DMS153 treated with DMSO at 0.1 percent for 48 hours (cell line): ENCODE results near the gene CRYBG3.
"Not testable (repeated sequence)": the region's sequence is repeated elsewhere in the genome, so short reads cannot be mapped to it uniquely, and the experiment has no call there.

Experiments used
- DNase-seq: peaks from one replicate; lab custom pipeline; 2025; ENCODE audit not compliant: unreplicated experiment; lab: John Stamatoyannopoulos, UW

Gene CRYBG3

DNA sequence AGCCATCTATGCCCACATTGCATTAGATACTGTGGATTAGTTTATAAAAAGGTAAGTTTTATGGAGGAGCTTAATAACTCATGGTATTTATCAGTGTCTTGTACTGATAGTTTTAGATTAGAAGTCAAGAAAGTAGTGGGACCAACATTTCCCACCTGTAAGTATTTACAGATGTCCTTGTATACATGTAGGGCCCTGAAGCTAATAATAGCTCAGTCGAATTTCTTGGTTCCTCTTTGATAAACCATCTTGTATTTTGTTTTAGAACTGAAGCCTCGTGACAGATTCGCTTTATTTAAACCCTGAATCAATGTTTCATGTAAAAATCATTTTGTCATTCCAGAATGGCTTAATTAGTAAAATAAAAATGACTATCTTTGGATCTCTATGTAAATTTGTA lies 73.4 kb downstream of the CRYBG3 start:
- no peak for DNase-seq

GRCh38 chr3:97896129-97896528 lies 74.3 kb downstream of the CRYBG3 start:
- no peak for DNase-seq

- DNase-seq, result no peak
Observed at GRCh38 chr3:97896547-97896946, 74.7 kb downstream of the CRYBG3 start.

DNA sequence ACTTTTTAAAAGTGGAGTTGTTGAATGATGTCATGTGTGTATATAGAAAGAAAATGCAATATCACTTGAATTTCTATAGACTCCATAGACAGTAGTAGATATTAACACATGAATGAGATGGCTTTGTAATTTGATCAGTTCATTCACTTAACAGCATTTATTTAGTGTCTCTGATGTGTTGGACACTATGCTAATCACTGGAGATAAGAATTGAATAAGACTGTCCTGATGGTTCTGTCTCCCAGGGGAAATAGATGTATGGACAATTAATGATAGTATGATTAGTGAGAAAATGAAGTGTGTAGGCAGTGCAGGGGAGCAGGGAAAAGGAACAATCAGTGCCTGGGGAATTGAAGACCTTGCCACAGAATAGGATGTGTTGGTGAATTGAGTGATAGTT lies 77.5 kb downstream of the CRYBG3 start:
- DNase-seq, result no peak

DNA sequence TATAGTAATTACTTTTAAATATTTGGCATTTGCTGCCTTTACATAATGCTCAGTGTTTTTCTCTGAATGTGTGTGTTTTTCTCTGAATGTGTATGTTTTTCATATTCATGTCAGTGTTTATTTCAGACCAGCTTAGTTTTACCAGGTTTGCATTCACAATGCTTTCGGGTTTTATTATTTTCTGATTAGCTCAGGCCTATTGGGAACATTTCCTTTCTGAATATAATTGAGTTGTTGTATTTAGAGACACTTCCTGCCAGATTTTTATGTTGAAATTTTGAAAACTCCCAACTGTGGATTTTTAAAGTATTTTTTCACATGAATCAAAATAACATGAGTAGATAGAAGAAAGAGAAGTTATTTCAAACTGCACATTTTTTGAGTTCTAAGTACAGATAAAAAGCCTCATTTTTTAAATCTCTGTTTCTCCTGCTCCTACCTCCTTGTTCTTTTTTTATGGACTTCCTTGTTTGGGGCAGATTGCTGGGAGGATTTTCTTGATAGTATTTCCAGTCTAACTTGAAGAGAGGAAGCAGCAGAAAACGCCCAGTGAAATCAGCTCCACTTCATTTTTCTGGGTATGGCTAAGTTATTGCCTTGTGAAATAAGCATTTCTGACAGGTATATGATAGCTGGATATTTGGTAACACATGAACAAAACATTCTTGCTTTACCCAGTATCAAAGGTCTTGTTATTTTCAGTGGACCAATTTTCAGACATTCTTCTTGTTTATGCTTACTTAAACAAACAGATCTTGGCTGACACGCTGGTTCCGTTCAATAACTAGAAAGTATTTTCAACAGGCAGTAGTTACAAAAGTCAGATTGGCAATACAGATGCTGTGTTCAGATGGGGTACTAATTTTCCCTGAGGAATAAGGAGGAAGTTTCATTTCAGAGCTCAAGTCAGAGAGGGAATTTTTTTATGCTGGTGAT lies 79.8 kb downstream of the CRYBG3 start:
- no peak for DNase-seq

- not testable (repeated sequence) for DNase-seq
Observed at GRCh38 chr3:97909830-97910229, 88.0 kb downstream of the CRYBG3 start.

DNA sequence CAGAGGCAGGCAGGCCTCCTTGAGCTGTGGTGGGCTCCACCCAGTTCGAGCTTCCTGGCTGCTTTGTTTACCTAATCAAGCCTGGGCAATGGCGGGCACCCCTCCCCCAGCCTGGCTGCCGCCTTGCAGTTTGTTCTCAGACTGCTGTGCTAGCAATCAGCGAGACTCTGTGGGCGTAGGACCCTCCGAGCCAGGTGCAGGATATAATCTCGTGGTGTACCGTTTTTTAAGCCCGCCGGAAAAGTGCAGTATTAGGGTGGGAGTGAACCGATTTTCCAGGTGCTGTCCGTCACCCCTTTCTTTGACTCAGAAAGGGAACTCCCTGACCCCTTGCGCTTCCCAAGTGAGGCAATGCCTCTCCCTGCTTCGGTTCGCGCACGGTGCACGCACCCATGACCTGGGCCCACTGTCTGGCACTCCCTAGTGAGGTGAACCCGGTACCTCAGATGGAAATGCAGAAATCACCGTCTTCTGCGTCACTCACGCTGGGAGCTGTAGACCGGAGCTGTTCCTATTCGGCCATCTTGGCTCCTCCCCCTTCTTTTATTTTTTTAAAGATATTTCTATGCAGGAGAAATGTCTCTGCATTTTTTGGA lies 88.5 kb downstream of the CRYBG3 start:
- not testable (repeated sequence) for DNase-seq

DNA sequence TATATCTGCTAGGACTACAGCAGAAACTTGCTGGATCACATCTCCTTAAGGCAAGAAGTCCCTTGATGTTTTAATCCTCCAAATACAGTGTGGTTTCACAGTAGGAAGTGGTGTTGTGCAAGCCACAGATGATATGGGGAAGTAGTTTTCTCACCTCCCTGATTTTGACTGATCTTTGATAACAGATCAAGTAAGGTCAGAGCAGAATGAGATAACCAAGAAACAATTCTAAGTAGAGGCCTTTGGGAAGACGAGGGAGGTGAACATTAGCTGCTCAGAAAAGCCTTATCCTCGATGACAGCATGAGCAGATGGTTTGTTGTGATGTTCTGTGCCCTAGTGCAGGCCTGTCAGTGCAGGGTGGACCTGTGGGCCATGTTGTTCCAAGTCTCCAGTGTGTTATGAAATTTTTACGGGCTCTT lies 89.1 kb downstream of the CRYBG3 start:
- no peak for DNase-seq

GRCh38 chr3:97911459-97911858 lies 89.6 kb downstream of the CRYBG3 start:
- DNase-seq, result no peak

DNA sequence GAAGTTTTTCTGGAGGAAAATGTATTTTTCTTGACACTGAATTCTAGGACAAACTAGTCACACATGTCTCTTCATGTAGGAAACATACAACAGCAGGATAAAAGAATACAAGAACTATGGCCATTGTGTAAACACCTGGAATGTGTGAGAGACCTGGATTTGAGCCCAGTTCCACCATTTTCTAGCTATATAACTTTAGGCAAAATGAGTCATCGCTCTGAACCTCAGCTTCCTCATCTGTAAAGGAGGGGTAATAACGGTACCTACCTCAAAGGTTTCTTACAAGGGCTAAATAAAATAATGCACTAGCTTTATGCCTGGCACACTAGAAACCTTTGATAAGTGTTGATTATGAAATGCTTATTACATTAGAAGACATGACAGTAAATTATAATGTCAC lies 92.6 kb downstream of the CRYBG3 start:
- DNase-seq, result no peak

GRCh38 chr3:97916576-97916975 lies 94.8 kb downstream of the CRYBG3 start:
- no peak for DNase-seq

DNA sequence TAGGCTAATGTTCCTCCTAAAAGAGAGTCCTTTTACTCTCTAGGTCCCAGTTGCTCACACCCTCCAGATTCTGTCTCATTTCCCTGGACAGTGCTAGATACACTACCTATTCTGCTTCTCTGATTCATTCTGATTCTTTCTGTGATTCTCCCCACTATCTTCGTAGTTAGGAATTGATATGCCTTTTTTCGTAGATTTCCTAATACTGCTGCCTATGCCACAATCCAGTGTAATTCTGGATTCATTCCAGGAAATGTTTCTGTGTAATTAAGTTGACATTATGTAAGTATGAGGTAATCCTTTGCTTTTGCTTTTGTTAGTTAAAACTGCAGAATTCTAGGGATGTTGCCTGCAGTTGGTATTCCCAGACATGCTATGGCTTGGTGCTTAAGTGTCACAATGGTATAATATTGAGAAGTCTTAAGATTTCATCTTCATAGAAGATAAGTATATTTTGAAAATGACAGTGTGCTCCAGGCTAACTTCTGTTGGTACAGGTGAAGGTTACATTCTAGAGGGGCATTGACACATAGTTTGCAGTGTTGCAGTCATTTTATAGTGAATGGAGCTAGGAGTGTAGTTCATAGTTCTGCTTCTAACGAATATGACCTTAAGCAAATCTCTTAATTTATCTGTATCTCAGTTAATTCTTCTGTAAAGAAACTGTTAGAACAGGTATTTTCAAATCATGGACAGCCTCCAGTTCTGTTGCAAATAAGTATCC lies 96.2 kb downstream of the CRYBG3 start:
- no peak for DNase-seq

- no peak for DNase-seq
Observed at GRCh38 chr3:97927704-97928103, 105.9 kb downstream of the CRYBG3 start.

- DNase-seq, result no peak
Observed at GRCh38 chr3:97928986-97929385, 107.2 kb downstream of the CRYBG3 start.

GRCh38 chr3:97930018-97930417 lies 108.2 kb downstream of the CRYBG3 start:
- no peak for DNase-seq

DNA sequence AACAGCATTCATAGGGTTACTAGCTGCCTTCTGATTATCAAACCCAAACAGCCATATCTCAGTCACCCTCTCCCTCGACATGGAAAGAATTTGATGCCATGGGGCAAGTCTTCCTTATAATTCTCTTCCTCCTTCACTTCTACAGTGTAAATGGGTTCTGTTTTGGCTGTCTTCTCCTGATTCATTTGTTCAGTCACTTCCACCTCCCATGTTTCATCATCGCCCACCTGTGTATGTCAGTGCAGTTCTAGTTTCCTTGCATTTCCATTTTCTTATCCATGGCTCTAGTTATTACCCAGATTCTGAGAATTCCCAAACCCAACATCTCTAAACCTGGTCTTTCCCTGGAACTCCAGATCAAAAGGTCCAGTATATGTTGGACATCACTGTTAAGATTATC lies 109.4 kb downstream of the CRYBG3 start:
- DNase-seq, result no peak

DNA sequence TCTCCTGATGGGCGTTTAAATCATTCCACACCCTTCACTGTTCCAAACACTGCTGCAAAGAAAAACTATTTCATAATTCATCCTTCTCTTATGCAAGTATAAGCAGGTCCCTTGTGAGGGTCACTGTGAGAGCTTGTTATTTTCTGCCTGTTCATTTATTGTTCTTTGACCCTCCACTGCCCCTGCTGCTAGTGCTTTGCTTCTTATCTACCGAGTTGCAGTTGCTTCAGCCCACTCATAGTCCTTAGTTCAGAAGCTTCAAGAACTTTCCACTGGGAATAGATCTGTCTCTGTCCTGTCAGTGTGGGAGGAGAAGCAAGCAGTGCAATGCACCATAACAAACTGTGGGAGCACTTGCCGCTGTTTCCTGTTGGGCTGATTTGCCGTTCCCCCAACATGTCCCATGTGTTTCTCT lies 110.6 kb downstream of the CRYBG3 start:
- no peak for DNase-seq

DNA sequence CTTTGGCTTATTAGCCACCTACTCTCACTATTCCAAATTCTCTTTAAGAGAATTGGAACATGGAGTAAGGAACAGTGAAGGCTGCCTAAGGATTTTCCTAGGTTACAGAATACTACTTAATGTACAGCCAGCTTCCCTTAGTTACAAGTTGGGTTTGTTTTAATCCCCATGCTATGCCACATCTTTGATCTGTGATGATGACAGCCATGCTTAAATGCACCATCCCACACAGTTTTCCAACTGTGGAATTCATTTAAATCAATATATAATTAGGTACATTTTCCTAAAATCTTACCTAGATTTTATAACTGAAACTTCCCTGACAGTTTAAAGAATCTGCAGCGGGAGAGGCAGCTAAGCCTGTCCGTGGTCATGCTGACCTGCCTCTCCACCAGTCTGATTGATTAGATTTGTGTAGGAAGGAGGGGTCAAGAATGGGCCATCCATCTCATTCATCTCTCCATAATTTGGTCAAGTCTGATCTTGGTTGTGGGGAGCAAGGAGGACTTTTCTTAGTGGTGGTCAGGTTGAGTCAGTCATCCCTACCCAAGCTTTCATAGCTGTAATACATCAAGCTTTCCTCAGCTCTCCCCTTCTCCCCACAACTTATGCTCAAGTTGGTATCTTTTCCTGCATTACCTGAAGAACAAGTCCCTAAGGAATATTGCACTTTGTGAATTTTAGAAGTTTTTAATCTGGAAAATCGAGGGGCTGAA lies 113.3 kb downstream of the CRYBG3 start:
- DNase-seq, result no peak

- DNase-seq, result no peak
Observed at GRCh38 chr3:97935842-97936241, 114.0 kb downstream of the CRYBG3 start.

DNA sequence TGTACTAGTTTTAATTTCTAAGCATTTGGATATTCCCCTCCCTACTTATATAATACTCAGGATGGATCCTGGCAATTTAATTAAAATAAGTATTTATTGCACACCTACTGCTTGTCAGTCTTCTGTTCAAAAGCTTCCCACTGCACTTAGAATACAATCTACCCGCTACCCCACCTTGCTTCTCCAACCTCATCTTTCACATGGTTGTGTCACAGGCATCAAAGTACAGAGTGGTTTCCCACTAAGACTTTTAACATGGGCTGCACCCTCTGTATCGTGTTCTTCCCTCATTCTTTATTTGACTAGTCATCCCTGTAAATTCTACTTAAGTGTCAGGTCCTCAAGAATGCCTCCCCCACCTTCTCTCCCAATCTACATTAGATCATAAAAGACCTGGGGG lies 115.4 kb downstream of the CRYBG3 start:
- DNase-seq, result no peak

DNA sequence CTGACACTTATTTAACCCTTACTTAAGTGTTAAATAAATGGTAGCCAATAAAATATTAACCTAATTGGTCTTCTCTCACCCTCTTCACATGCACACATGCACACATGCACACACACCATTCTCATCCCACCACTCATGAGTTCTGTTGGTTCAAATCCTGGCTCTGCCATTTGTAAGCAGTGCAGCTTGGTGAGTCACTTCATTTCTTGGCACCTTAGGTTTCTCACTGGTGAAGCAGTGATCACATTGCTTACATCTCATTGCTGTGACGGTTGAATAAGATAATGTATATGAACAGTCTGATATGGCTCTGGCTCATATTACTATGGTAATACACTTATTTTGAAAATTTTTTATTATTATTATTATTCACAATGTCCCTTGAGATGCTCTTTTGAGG lies 116.6 kb downstream of the CRYBG3 start:
- DNase-seq, result no peak
